Fibroblast of lung (primary cell): ENCODE measurements around the gene SP8.

Experiments used
- CTCF ChIP-seq, 2 donors: IDR thresholded peaks in 1 of 2; conservative IDR thresholded peaks in 1 of 2; 1 replicate in 1 of 2; 2 replicates in 1 of 2; pipeline ENCODE4 v1.5.1; 2011 to 2012; ENCODE audit warnings: low read length in 2 of 2, control low read depth in 1 of 2, inconsistent platforms in 1 of 2, low read depth in 1 of 2, mild to moderate bottlenecking in 1 of 2
- EZH2 ChIP-seq: IDR thresholded peaks from 2 replicates; pipeline ENCODE4 v1.5.1; 2012; ENCODE audit warnings: low read length, control low read depth, mild to moderate bottlenecking; ENCODE audit errors: missing control alignments

GRCh38 chr7:20754001-20754400, 32.7 kb downstream of the SP8 start:
- no peak for TF ChIP-seq EZH2
- TF ChIP-seq CTCF (conservative IDR thresholded peaks at IDR 0.05 in 1 of 2, IDR thresholded peaks at IDR 0.05 in 1 of 2; ENCODE audit: low read depth in 1 of 2, low read length in 2 of 2) = no peak
